Endothelial cell (in vitro differentiated cells): Measurements from ENCODE around the gene KCNQ1. TPM values are rescaled to one million over a fixed set of nuclear protein-coding genes. Genes with fewer than 3 reads are reported as not detected.

Experiments
- DNase-seq: peaks from one replicate; pipeline ENCODE4 v3.0.0; 2021; ENCODE audit warnings: low spot score
- H3K27ac Mint-ChIP-seq: one replicate; pipeline ENCODE4 v1.8.0; 2021; ENCODE audit warnings: mixed read lengths, inconsistent platforms; ENCODE audit not compliant: unreplicated experiment
- H3K27me3 Mint-ChIP-seq: one replicate; pipeline ENCODE4 v1.8.0; 2021; ENCODE audit warnings: mild to moderate bottlenecking, moderate library complexity, mixed read lengths, inconsistent platforms; ENCODE audit not compliant: unreplicated experiment
- H3K36me3 Mint-ChIP-seq: one replicate; pipeline ENCODE4 v1.8.0; 2021; ENCODE audit warnings: mild to moderate bottlenecking, low read depth, mixed read lengths, inconsistent platforms; ENCODE audit not compliant: unreplicated experiment
- H3K4me1 Mint-ChIP-seq: one replicate; pipeline ENCODE4 v1.8.0; 2021; ENCODE audit warnings: mild to moderate bottlenecking, mixed read lengths, inconsistent platforms; ENCODE audit not compliant: unreplicated experiment
- H3K4me3 Mint-ChIP-seq: one replicate; pipeline ENCODE4 v1.8.0; 2021; ENCODE audit warnings: mild to moderate bottlenecking, mixed read lengths, inconsistent platforms; ENCODE audit not compliant: unreplicated experiment
- H3K9me3 Mint-ChIP-seq: one replicate; pipeline ENCODE4 v1.8.0; 2021; ENCODE audit warnings: mixed read lengths, inconsistent platforms; ENCODE audit not compliant: unreplicated experiment
- total RNA-seq: library from RNA; stranded (reverse); fragmentation: NEBNext Ultra II Directional; extraction: Animal tissue kit (Norgen Biotek cat#: 25700); gene quantifications from one replicate; pipeline ENCODE4 v1.2.1, GENCODE V29; 2021; ENCODE audit not compliant: unreplicated experiment
- TF ChIP-seq, protein P1 (sequence below): fragments of 200-600 bp; sonication (generic); IDR thresholded peaks from one replicate; pipeline ENCODE4 v1.5.0; 2021; ENCODE audit warnings: antibody characterized with exemption; ENCODE audit not compliant: unreplicated experiment

The KCNQ1 gene
- total RNA-seq, 1 donor from 2014 or later = 35.3 TPM

DNA sequence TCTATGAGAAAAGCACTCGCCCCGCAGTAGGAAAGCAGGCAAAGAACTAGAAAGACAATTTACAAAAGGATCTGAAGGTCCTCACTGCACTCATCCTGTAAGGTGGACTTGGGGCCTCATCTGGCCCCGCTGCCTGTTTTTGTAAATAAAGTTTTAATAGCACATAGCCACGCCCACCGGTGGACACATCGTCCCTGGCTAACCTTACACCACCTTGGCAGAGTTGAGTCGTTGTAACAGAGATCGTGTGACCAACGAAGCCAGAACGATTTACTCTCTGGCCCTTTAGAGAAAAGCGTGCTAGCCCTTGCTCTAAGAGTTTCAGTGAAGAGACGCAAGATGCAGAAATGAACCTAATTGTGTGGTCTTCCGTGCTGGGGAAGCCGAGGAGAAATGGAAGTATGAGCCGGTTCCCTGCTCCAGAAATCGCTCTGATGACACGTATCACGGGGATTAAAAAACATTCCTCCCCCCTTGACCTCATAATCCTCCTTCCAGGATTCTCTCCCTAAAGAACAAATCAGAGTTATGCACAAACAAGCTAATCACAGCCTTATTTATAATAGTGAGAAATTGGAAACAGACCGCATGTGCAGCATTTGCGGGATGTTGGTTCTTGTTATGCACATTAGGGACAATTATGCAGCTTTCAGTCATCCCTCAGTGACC, 360.7 kb downstream of the KCNQ1 start:
- Mint-ChIP-seq H3K4me1 (peaks cover 19% of the 10 kb centered on the region), H3K4me3 (no peak overlapping the region), H3K27me3 (peaks cover 13% of the 10 kb centered on the region), H3K9me3 (peaks cover 4% of the 10 kb centered on the region), H3K27ac (no peak overlapping the region), H3K36me3 (peaks cover 11% of the 10 kb centered on the region)
- TF ChIP-seq, protein P1, sequence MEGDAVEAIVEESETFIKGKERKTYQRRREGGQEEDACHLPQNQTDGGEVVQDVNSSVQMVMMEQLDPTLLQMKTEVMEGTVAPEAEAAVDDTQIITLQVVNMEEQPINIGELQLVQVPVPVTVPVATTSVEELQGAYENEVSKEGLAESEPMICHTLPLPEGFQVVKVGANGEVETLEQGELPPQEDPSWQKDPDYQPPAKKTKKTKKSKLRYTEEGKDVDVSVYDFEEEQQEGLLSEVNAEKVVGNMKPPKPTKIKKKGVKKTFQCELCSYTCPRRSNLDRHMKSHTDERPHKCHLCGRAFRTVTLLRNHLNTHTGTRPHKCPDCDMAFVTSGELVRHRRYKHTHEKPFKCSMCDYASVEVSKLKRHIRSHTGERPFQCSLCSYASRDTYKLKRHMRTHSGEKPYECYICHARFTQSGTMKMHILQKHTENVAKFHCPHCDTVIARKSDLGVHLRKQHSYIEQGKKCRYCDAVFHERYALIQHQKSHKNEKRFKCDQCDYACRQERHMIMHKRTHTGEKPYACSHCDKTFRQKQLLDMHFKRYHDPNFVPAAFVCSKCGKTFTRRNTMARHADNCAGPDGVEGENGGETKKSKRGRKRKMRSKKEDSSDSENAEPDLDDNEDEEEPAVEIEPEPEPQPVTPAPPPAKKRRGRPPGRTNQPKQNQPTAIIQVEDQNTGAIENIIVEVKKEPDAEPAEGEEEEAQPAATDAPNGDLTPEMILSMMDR = no peak
- DNase-seq = no peak

- peaks cover 8% of the 10 kb centered on the region for H3K27me3 Mint-ChIP-seq
- no peak overlapping the region for H3K4me3 Mint-ChIP-seq
- H3K4me1 Mint-ChIP-seq = peaks cover 19% of the 10 kb centered on the region
- no peak for DNase-seq
- peaks cover 4% of the 10 kb centered on the region for H3K9me3 Mint-ChIP-seq
- TF ChIP-seq, protein P1 = no peak
- no peak overlapping the region for H3K27ac Mint-ChIP-seq
- H3K36me3 Mint-ChIP-seq = peaks cover 8% of the 10 kb centered on the region
Observed at GRCh38 chr11:2806351-2807024, 361.7 kb downstream of the KCNQ1 start.

GRCh38 chr11:2807025-2807681, 362.3 kb downstream of the KCNQ1 start:
- H3K9me3 Mint-ChIP-seq = peaks cover 4% of the 10 kb centered on the region
- TF ChIP-seq, protein P1 = no peak
- no peak overlapping the region for H3K27ac Mint-ChIP-seq
- peaks cover 23% of the 10 kb centered on the region for H3K4me1 Mint-ChIP-seq
- peaks cover 8% of the 10 kb centered on the region for H3K27me3 Mint-ChIP-seq
- no peak overlapping the region for H3K4me3 Mint-ChIP-seq
- DNase-seq = no peak
- peaks cover 8% of the 10 kb centered on the region for H3K36me3 Mint-ChIP-seq

- H3K4me3 Mint-ChIP-seq = no peak overlapping the region
- H3K27ac Mint-ChIP-seq = no peak overlapping the region
- DNase-seq = no peak
- TF ChIP-seq, protein P1 = no peak
- peaks cover 4% of the 10 kb centered on the region for H3K9me3 Mint-ChIP-seq
- peaks cover 8% of the 10 kb centered on the region for H3K27me3 Mint-ChIP-seq
- H3K36me3 Mint-ChIP-seq = peaks cover 8% of the 10 kb centered on the region
- peaks cover 28% of the 10 kb centered on the region for H3K4me1 Mint-ChIP-seq
Observed at GRCh38 chr11:2807801-2808241, 363.0 kb downstream of the KCNQ1 start.
